ENCODE results near the gene CYTIP. TPM values are rescaled to one million over a fixed set of nuclear protein-coding genes. Genes with fewer than 3 reads are reported as not detected.

CYTIP gene
- total and polyA plus RNA-seq, 2 of the 4 experiments (the other 2 are of a cell fraction) = not detected

GRCh38 chr2:157459486-157459885 lies 15.6 kb upstream of the CYTIP start:
- Histone ChIP-seq H2BK15ac (ENCODE audit: low read depth, low read length) (no peak overlapping the region), H4K91ac (ENCODE audit: insufficient read depth, low read depth, low read length) (no peak overlapping the region), H3K14ac (replicated peaks; ENCODE audit: low read depth, low read length) (no peak overlapping the region), H3K18ac (ENCODE audit: low read depth, low read length) (no peak overlapping the region), H3K27ac (ENCODE audit: insufficient read depth, low read length) (no peak overlapping the region), H3K27me3 (ENCODE audit: control insufficient read depth, insufficient read depth, low read length) (no peaks in the 10 kb centered on the region), H2BK5ac (ENCODE audit: low read depth, low read length, poor library complexity, severe bottlenecking) (no peak overlapping the region), H2BK120ac (ENCODE audit: low read depth, low read length) (no peak overlapping the region), H2BK20ac (ENCODE audit: low read depth, low read length) (no peak overlapping the region), H3K4me2 (ENCODE audit: low read depth, low read length) (no peak overlapping the region), H3K4me3 (ENCODE audit: insufficient read depth, low read depth, low read length) (no peak overlapping the region), H3K23ac (ENCODE audit: low read depth, low read length) (no peak overlapping the region), H3K9me1 (ENCODE audit: insufficient read depth, low read length) (no peaks in the 10 kb centered on the region), H3K4me1 (ENCODE audit: control insufficient read depth, insufficient read depth, low read length) (no peaks in the 10 kb centered on the region), H3K79me1 (ENCODE audit: low read depth in 1 of 2, low read length in 2 of 2) (no peaks in the 10 kb centered on the region), H3K36me3 (ENCODE audit: control insufficient read depth, insufficient read depth, low read length) (no peaks in the 10 kb centered on the region), H4K20me1 (ENCODE audit: insufficient read depth, low read length) (no peaks in the 10 kb centered on the region), H2AK9ac (replicated peaks; ENCODE audit: low read depth, low read length, poor library complexity) (no peak overlapping the region), H4K8ac (ENCODE audit: low read depth in 2 of 2, low read length in 2 of 2) (no peak overlapping the region), H3K4ac (ENCODE audit: low read depth, low read length) (no peak overlapping the region), H4K5ac (ENCODE audit: low read depth, low read length) (no peak overlapping the region), H2AFZ (replicated peaks; ENCODE audit: low read length, poor library complexity) (no peak overlapping the region), H3K9me3 (ENCODE audit: control insufficient read depth, insufficient read depth, low read length) (no peaks in the 10 kb centered on the region), H3K56ac (ENCODE audit: extremely low read depth, insufficient read depth, low read length) (no peak overlapping the region), H2AK5ac (ENCODE audit: low read depth, low read length) (no peak overlapping the region), H3K9ac (ENCODE audit: low read depth, low read length) (no peak overlapping the region)
- no TSS peak for BruUV-seq (replicated peaks)
- TF ChIP-seq FOS (IDR thresholded peaks at IDR 0.05; ENCODE audit: low read depth, low read length) (no peak), CEBPB (IDR thresholded peaks at IDR 0.05; ENCODE audit: low read depth, low read length) (no peak), ELK1 (IDR thresholded peaks at IDR 0.05; ENCODE audit: borderline replicate concordance, low read depth, low read length) (no peak), RFX5 (IDR thresholded peaks at IDR 0.05; ENCODE audit: low read depth, low read length) (no peak), POLR2A (IDR thresholded peaks at IDR 0.05; ENCODE audit: low read depth, low read length) (no peak), SMC3 (IDR thresholded peaks at IDR 0.05; ENCODE audit: low read depth, low read length) (no peak), NFE2L2 (IDR thresholded peaks at IDR 0.05; ENCODE audit: low read depth, low read length) (no peak), MXI1 (IDR thresholded peaks at IDR 0.05; ENCODE audit: borderline replicate concordance, low read depth, low read length) (no peak), RAD21 (IDR thresholded peaks at IDR 0.05; ENCODE audit: low read length) (no peak), BHLHE40 (IDR thresholded peaks at IDR 0.05; ENCODE audit: low read depth, low read length) (no peak), MAZ (IDR thresholded peaks at IDR 0.05; ENCODE audit: borderline replicate concordance, low read depth, low read length) (no peak), MAFK (IDR thresholded peaks at IDR 0.05; ENCODE audit: low read depth, low read length) (no peak), RCOR1 (IDR thresholded peaks at IDR 0.05; ENCODE audit: insufficient replicate concordance, low read length) (no peak), CHD1 (IDR thresholded peaks at IDR 0.05; ENCODE audit: low read depth, low read length) (no peak)
- TF ChIP-seq, protein P1, sequence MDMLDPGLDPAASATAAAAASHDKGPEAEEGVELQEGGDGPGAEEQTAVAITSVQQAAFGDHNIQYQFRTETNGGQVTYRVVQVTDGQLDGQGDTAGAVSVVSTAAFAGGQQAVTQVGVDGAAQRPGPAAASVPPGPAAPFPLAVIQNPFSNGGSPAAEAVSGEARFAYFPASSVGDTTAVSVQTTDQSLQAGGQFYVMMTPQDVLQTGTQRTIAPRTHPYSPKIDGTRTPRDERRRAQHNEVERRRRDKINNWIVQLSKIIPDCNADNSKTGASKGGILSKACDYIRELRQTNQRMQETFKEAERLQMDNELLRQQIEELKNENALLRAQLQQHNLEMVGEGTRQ (IDR thresholded peaks at IDR 0.05; ENCODE audit: low read depth, low read length) = no peak
- TF ChIP-seq, protein P2, sequence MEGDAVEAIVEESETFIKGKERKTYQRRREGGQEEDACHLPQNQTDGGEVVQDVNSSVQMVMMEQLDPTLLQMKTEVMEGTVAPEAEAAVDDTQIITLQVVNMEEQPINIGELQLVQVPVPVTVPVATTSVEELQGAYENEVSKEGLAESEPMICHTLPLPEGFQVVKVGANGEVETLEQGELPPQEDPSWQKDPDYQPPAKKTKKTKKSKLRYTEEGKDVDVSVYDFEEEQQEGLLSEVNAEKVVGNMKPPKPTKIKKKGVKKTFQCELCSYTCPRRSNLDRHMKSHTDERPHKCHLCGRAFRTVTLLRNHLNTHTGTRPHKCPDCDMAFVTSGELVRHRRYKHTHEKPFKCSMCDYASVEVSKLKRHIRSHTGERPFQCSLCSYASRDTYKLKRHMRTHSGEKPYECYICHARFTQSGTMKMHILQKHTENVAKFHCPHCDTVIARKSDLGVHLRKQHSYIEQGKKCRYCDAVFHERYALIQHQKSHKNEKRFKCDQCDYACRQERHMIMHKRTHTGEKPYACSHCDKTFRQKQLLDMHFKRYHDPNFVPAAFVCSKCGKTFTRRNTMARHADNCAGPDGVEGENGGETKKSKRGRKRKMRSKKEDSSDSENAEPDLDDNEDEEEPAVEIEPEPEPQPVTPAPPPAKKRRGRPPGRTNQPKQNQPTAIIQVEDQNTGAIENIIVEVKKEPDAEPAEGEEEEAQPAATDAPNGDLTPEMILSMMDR (conservative IDR thresholded peaks at IDR 0.05; ENCODE audit: low read depth, low read length) = no peak
- DNase-seq = no peak
- dilution Hi-C loops (cut with HindIII; ENCODE audit: low sequenced_read_pairs, unreplicated experiment) = no loop called here
- no CpG with 5 or more reads among the region's 6 CpGs for WGBS, 2 experiments (ENCODE audit: extremely low coverage in 2 of 2, insufficient read length in 1 of 2)
- CTCF ChIA-PET = interaction anchor here (0.6 kb wide), 1 partner anchor 367 kb away, joined by 4 read pairs; no protein-coding TSS in a partner anchor
- in situ Hi-C loops (cut with MboI; ENCODE audit: low sequenced_read_pairs) = no loop called here
- intact Hi-C loops (cut with micrococcal nuclease) = no loop called here
- POLR2A ChIA-PET (ENCODE audit: unreplicated experiment) = no interaction called here
- ATAC-seq (ENCODE audit: low read depth) = no peak
